B cell (primary cell): ENCODE measurements around the gene RABGAP1. TPM values are rescaled to one million over a fixed set of nuclear protein-coding genes. Genes with fewer than 3 reads are reported as not detected.

ENCODE experiments used
- ATAC-seq: fragments of 200-7000 bp; cut with Tn5 transposase; one replicate; pipeline ENCODE4 v1.10.0; 2021; ENCODE audit warnings: low read depth, mild to moderate bottlenecking, moderate number of reproducible peaks, moderate library complexity
- CTCF ChIA-PET: fragments of 350-600 bp; sonication (Branson Sonifier 250); formaldehyde crosslinking; loops from one replicate; lab custom pipeline; 2021; ENCODE audit warnings: antibody characterized with exemption, inconsistent platforms; lab: Charles Lee
- POLR2A ChIA-PET: fragments of 350-600 bp; sonication (Branson Sonifier 250); formaldehyde crosslinking; loops from one replicate; lab custom pipeline; 2021; ENCODE audit warnings: antibody characterized with exemption; lab: Charles Lee
- DNase-seq: peaks from one replicate; pipeline ENCODE4 v3.0.0; 2013
- H2AFZ ChIP-seq: 2 replicates; pipeline ENCODE4 v1.6.1; 2012; ENCODE audit warnings: mild to moderate bottlenecking, low read depth, low read length; ENCODE audit not compliant: insufficient read depth, poor library complexity, severe bottlenecking
- H3K27ac ChIP-seq, 2 donors: 1 replicate in 1 of 2; 2 replicates in 1 of 2; pipeline ENCODE4 v1.5.1; 2012 to 2013; ENCODE audit warnings: low read length in 2 of 2, mild to moderate bottlenecking in 2 of 2, moderate library complexity in 1 of 2
- H3K27me3 ChIP-seq, 4 experiments: fragments of 200-600 bp in 1 of 4; sonication (generic) in 1 of 4; replicated peaks in 1 of 4; 1 replicate in 2 of 4; 2 replicates in 2 of 4; pipeline versions ENCODE4 v1.6.1 to v1.7.0; 2013 to 2016; ENCODE audit warnings: low read length in 3 of 4, mild to moderate bottlenecking in 2 of 4, mixed read lengths in 1 of 4, moderate library complexity in 1 of 4; ENCODE audit not compliant: insufficient read depth in 4 of 4, control insufficient read depth in 3 of 4; ENCODE audit errors: control extremely low read depth in 1 of 4
- H3K36me3 ChIP-seq, 2 experiments: replicated peaks in 1 of 2; 1 replicate in 1 of 2; 2 replicates in 1 of 2; pipeline versions ENCODE4 v1.6.1 to v1.7.1; 2013; ENCODE audit warnings: low read length in 1 of 2; ENCODE audit not compliant: insufficient read depth in 2 of 2, control insufficient read depth in 1 of 2; ENCODE audit errors: control extremely low read depth in 1 of 2, extremely low read depth in 1 of 2
- H3K4me1 ChIP-seq, 2 donors: fragments of 200-600 bp in 1 of 2; sonication (generic) in 1 of 2; 1 replicate in 1 of 2; 2 replicates in 1 of 2; pipeline versions ENCODE4 v1.5.1 to v1.6.1; 2013 to 2017; ENCODE audit warnings: low read length in 2 of 2; ENCODE audit not compliant: control insufficient read depth in 2 of 2, insufficient read depth in 2 of 2
- H3K4me2 ChIP-seq: replicated peaks from 2 replicates; pipeline ENCODE3; 2012; ENCODE audit warnings: mild to moderate bottlenecking, low read depth, low read length; ENCODE audit not compliant: poor library complexity, severe bottlenecking
- H3K4me3 ChIP-seq, 5 experiments: fragments of 200-600 bp in 1 of 5; sonication (generic) in 1 of 5; 1 replicate in 3 of 5; 2 replicates in 2 of 5; pipeline versions ENCODE4 v1.5.1 to v1.7.0; 2011 to 2016; ENCODE audit warnings: low read length in 4 of 5, mild to moderate bottlenecking in 4 of 5, low read depth in 2 of 5, control low read depth in 1 of 5, moderate library complexity in 1 of 5; ENCODE audit not compliant: insufficient read depth in 1 of 5; ENCODE audit errors: control extremely low read depth in 1 of 5, extremely low read depth in 1 of 5
- H3K79me2 ChIP-seq: fragments of 200-600 bp; sonication (generic); one replicate; pipeline ENCODE4 v1.6.0; 2016; ENCODE audit warnings: low read length; ENCODE audit not compliant: control insufficient read depth, insufficient read depth
- H3K9ac ChIP-seq: fragments of 200-600 bp; sonication (generic); 2 replicates; pipeline ENCODE4 v1.6.1; 2017; ENCODE audit warnings: mild to moderate bottlenecking, low read length, moderate library complexity
- H3K9me3 ChIP-seq, 3 donors: one replicate each; pipeline versions ENCODE4 v1.6.1 to v1.7.1; 2013; ENCODE audit warnings: low read length in 2 of 3; ENCODE audit not compliant: control insufficient read depth in 2 of 3, insufficient read depth in 1 of 3; ENCODE audit errors: control extremely low read depth in 1 of 3
- H4K20me1 ChIP-seq: 2 replicates; pipeline ENCODE4 v1.6.0; 2012; ENCODE audit warnings: mild to moderate bottlenecking, low read length; ENCODE audit not compliant: insufficient read depth, control insufficient read depth, poor library complexity, severe bottlenecking
- H3K27ac Mint-ChIP-seq: one replicate; pipeline ENCODE4 v1.8.0; 2021; ENCODE audit warnings: mixed read lengths
- H3K27me3 Mint-ChIP-seq: one replicate; pipeline ENCODE4 v1.8.0; 2021; ENCODE audit warnings: mixed read lengths
- H3K4me1 Mint-ChIP-seq: one replicate; pipeline ENCODE4 v1.8.0; 2021; ENCODE audit warnings: mixed read lengths
- H3K4me3 Mint-ChIP-seq: one replicate; pipeline ENCODE4 v1.8.0; 2021; ENCODE audit warnings: mixed read lengths
- H3K9me3 Mint-ChIP-seq: one replicate; pipeline ENCODE4 v1.8.0; 2022; ENCODE audit warnings: mixed read lengths; ENCODE audit not compliant: insufficient read depth
- EZH2 ChIP-seq: IDR thresholded peaks from 2 replicates; pipeline ENCODE4 v1.6.1; 2012; ENCODE audit warnings: borderline replicate concordance, low read depth, mild to moderate bottlenecking, moderate library complexity, low read length; ENCODE audit not compliant: insufficient read depth, poor library complexity, severe bottlenecking
- WGBS: methylation state at CpG from one replicate; pipeline ENCODE4 v1.1.5; 2013; ENCODE audit warnings: missing lambda C conversion rate; ENCODE audit not compliant: insufficient coverage; 5-methylcytosine and 5-hydroxymethylcytosine counted together
- intact Hi-C: fragments of 100-400 bp; cut with micrococcal nuclease; formaldehyde crosslinking; loops from one replicate; pipeline ENCODE4 v1.10.0; 2022
- polyA plus RNA-seq: library from polyadenylated mRNA; depleted of rRNA; stranded (reverse); fragments of >200 nt; gene quantifications from 2 replicates; pipeline ENCODE4 v1.2.3, GENCODE V29; 2012
- total RNA-seq, 2 donors: library from RNA; stranded (reverse); fragments of 120-200 nt in 1 of 2; gene quantifications; 1 replicate in 1 of 2; 2 replicates in 1 of 2; pipeline versions ENCODE4 v1.2.3 to v1.2.4, GENCODE V29; 2013 to 2022
- TF ChIP-seq, protein P1 (sequence below): fragments of 200-600 bp; IDR thresholded peaks from one replicate; pipeline ENCODE4 v1.8.0; 2022; ENCODE audit warnings: antibody characterized with exemption, mild to moderate bottlenecking

RABGAP1 gene
- total and polyA plus RNA-seq, 2 donors (not counting 1 experiment from before 2014, with no cell fraction given), result 13.9 to 81.0 TPM

DNA sequence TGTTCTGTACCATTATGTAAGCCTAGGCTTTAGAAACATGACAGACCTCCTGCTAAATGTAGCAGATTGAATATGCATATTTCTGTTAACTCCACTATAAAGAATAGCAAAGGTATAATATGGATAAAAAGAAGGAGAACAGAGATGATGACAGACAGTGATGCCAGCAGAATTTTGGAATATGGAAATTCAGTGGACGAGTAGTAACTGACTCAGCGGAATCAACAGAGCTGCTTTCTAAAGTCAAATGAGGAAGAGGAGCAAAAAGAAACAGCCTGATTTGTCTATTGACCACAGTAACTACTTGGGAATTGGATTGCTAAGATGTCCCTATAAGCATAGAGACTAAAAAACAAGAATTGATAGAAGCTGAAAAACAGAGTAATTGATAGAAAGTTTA, 100.7 kb downstream of the RABGAP1 start:
- H3K4me1 ChIP-seq, result no peaks in the 10 kb centered on the region
- POLR2A ChIA-PET, result no interaction called here
- 80% methylated on average over 2 of the region's 2 CpGs for WGBS
- no peaks in the 10 kb centered on the region for H3K79me2 ChIP-seq
- H3K4me2 ChIP-seq, result no peak overlapping the region
- no peaks in the 10 kb centered on the region for H4K20me1 ChIP-seq
- Mint-ChIP-seq H3K4me1 (no peaks in the 10 kb centered on the region), H3K4me3 (no peak overlapping the region), H3K27ac (no peak overlapping the region), H3K27me3 (no peaks in the 10 kb centered on the region), H3K9me3 (peaks cover 10% of the 10 kb centered on the region)
- CTCF ChIA-PET, result no interaction called here
- H3K9ac ChIP-seq, result no peak overlapping the region
- H3K9me3 ChIP-seq, result no peaks in the 10 kb centered on the region
- H2AFZ ChIP-seq, result no peak overlapping the region
- no peak overlapping the region for H3K27ac ChIP-seq
- TF ChIP-seq, protein P1, sequence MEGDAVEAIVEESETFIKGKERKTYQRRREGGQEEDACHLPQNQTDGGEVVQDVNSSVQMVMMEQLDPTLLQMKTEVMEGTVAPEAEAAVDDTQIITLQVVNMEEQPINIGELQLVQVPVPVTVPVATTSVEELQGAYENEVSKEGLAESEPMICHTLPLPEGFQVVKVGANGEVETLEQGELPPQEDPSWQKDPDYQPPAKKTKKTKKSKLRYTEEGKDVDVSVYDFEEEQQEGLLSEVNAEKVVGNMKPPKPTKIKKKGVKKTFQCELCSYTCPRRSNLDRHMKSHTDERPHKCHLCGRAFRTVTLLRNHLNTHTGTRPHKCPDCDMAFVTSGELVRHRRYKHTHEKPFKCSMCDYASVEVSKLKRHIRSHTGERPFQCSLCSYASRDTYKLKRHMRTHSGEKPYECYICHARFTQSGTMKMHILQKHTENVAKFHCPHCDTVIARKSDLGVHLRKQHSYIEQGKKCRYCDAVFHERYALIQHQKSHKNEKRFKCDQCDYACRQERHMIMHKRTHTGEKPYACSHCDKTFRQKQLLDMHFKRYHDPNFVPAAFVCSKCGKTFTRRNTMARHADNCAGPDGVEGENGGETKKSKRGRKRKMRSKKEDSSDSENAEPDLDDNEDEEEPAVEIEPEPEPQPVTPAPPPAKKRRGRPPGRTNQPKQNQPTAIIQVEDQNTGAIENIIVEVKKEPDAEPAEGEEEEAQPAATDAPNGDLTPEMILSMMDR, result no peak
- no peak for TF ChIP-seq EZH2
- ATAC-seq, result no peak
- no peak overlapping the region for H3K4me3 ChIP-seq
- intact Hi-C loops, result no loop called here
- peaks cover 0 to 6% of the 10 kb centered on the region in 2 experiments for H3K36me3 ChIP-seq
- no peaks in the 10 kb centered on the region for H3K27me3 ChIP-seq
- no peak for DNase-seq

DNA sequence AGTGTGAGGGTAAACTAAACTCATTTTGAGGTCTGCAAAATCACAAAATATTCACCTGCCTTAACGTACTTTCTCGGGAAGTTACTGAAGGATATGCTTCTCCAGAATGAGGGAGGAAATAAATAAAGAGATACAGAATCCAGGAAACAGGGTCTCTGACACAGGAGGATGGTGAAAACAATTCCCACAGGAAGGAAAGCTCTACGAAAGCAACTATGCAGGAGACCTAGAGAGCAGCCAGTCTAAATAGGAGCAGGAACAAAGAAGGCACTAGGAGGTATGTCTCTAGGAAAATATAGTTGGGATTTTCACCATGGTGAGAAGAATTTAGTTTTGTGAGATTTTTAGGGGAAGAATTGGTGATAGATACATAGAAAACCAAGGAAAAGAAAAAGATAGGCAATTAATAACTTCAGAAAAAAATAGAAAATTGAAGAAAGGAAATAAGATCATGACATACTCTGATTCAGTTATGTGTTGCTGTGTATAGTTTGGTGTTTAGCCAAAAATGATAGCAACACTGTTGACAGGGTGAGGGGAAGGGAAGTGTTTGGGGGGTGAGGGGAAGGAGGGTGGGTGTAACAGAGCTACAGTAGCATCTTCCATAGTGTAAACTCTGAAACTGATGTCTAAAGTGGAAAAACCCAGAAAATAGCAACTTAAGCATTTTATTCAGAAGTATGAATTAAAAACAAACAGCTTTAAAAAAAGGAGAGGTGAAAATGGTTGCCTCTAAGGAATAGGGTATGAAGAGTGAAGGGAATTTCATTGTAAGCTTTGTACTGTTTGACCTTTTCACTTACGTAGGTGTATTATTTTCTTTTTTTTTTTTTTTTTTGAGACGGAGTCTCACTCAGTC, 102.5 kb downstream of the RABGAP1 start:
- Mint-ChIP-seq H3K4me3 (no peak overlapping the region), H3K27ac (no peak overlapping the region)

More for the DNA sequence above, 102.5 kb downstream of the RABGAP1 start:
- no peaks in the 10 kb centered on the region for H3K79me2 ChIP-seq
- H3K9me3 ChIP-seq, result no peaks in the 10 kb centered on the region
- no peak overlapping the region for H2AFZ ChIP-seq
- DNase-seq, result no peak
- no peaks in the 10 kb centered on the region for H3K4me1 ChIP-seq
- TF ChIP-seq, protein P1, result no peak
- no peak for TF ChIP-seq EZH2
- Mint-ChIP-seq H3K27me3 (no peaks in the 10 kb centered on the region), H3K9me3 (peaks cover 10% of the 10 kb centered on the region), H3K4me1 (no peaks in the 10 kb centered on the region)
- ChIA-PET POLR2A (no interaction called here), CTCF (interaction anchor here (0.6 kb wide), 1 partner anchor 8 kb away, joined by 3 read pairs; no protein-coding TSS in a partner anchor)
- H3K4me2 ChIP-seq, result no peak overlapping the region
- 71% methylated on average over 1 of the region's 5 CpGs for WGBS
- intact Hi-C loops, result no loop called here
- no peak overlapping the region for H3K9ac ChIP-seq
- no peaks in the 10 kb centered on the region for H3K27me3 ChIP-seq
- no peaks in the 10 kb centered on the region for H4K20me1 ChIP-seq
- H3K27ac ChIP-seq, result no peak overlapping the region
- H3K4me3 ChIP-seq, result no peak overlapping the region
- peaks cover 0 to 4% of the 10 kb centered on the region in 2 experiments for H3K36me3 ChIP-seq
- no peak for ATAC-seq
